HG02973 (cell line): Measurements from ENCODE around the gene PTGR3.

Source experiments
- ATAC-seq: cut with Tn5 transposase; IDR thresholded peaks from one replicate; pipeline ENCODE4 v1.9.1; 2021; ENCODE audit warnings: moderate library complexity; ENCODE audit not compliant: unreplicated experiment

PTGR3 gene

DNA sequence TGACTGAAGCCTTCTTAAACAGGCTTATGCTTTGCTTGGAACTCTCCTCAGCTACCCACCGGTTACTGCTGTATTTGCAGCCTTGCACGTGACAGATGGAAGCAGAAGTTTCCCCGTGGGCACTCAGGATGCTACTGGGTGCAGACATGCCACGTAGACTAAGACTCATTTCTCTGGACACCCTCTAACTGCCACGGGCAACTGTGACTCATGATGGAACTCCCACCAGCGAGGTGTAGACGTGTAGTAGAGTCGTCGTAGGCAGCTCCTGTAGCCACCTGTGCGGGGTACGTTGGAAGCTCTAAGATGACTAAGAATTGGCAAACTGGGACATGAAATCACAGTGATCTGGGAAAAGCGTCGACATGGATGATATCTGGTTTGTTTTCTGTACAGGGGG, 29.2 kb upstream of the PTGR3 start:
- ATAC-seq, result no peak

GRCh38 chr18:75235896-75236295, 27.0 kb upstream of the PTGR3 start:
- no peak for ATAC-seq

GRCh38 chr18:75234901-75235300, 26.0 kb upstream of the PTGR3 start:
- no peak for ATAC-seq

DNA sequence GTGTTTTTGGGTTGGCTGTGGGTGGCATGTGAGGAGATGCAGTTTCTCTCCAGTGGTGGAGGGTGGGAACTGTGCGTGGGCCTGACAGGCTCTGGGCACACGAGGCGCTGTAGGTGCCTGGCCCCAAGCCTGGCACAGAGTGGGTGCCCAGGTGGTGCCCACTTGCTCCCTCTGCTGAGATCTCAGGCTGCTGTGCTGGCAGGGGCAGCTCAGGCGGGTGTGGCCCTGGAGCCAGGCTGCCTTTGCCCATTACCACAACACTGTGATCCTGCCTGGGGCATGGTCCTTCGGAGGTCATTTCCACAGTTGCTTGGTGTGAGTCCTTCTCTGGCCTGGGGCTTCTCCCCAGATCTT, 22.1 kb upstream of the PTGR3 start:
- no peak for ATAC-seq

- ATAC-seq, result no peak
Observed at GRCh38 chr18:75230163-75231052, 21.5 kb upstream of the PTGR3 start.

GRCh38 chr18:75229437-75229836, 20.5 kb upstream of the PTGR3 start:
- ATAC-seq, result no peak

GRCh38 chr18:75228967-75229366, 20.0 kb upstream of the PTGR3 start:
- no peak for ATAC-seq

DNA sequence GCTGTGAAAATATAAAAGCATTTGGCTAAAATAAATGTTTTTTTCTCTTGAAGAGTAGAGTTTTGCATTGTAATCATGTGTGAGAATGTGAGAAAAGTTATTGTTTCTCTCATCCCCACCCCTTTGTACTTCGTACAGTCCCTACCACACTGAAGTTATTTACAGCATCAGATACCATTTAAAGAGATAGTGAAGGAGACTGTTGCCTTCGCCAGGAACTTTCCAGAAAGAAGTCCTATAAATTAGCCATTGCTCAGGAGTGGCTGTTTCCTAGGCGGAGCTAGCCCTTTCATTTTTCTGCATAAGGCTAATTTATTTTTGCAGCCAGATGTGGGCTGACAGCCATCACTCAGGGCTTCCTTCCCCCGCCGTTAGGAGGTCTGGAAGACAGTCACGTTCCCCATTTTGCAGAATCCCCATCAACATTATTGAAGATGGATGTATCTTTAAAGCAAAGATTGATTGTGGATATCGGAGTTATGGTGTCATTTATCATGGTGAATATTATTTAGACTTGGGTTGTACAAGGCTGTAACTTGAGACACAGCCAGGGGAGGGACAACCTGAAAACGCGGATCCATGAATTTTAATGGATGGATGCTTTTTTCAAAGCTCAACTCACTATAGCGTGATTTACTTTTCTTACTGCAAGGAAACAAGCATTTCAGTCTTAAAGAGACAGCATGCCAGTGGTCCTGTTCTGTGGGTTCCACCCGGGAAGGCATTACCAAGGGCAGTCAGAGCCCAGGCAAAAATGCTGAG, 18.8 kb upstream of the PTGR3 start:
- ATAC-seq, result no peak

DNA sequence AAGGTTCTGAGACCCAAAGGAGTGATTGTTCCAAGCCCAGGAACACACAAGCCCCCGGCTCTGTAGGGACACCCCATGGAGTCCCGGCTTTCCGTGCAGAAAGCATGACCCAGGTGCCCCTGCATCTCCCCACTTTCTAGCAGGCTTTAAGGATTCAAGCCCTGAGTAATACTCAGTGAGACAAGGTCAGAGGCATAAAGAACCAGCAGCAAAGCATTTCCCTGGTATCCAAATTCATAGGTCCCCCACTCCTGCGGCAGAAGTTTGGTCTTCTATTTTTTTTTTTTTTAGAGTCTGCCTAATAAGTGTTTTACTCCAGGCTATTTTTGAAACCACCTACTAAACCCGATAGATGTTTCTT, 18.0 kb upstream of the PTGR3 start:
- no peak for ATAC-seq

- ATAC-seq, result no peak
Observed at GRCh38 chr18:75226286-75226955, 17.5 kb upstream of the PTGR3 start.

GRCh38 chr18:75223687-75224347, 14.9 kb upstream of the PTGR3 start:
- ATAC-seq, result no peak

GRCh38 chr18:75222407-75222806, 13.5 kb upstream of the PTGR3 start:
- no peak for ATAC-seq

- no peak for ATAC-seq
Observed at GRCh38 chr18:75221897-75222296, 13.0 kb upstream of the PTGR3 start.

DNA sequence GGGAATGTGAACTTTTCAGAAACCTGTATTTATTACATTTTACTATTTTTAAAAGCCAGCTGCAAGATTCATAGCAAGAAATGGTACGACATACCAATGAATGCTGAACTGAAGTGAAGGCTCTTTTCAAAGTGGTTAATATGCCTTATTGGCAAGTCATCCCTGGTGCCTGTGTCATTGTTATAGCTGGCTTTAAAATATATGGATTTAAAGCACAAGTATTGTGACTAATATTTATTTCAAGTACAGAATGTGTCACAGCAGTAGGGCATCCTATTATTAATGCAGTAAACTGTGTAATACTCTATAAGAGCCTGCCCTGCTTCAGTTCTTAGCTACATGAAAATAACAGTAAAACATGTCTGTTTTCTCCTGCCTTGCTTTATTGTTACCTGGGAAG, 12.5 kb upstream of the PTGR3 start:
- no peak for ATAC-seq

DNA sequence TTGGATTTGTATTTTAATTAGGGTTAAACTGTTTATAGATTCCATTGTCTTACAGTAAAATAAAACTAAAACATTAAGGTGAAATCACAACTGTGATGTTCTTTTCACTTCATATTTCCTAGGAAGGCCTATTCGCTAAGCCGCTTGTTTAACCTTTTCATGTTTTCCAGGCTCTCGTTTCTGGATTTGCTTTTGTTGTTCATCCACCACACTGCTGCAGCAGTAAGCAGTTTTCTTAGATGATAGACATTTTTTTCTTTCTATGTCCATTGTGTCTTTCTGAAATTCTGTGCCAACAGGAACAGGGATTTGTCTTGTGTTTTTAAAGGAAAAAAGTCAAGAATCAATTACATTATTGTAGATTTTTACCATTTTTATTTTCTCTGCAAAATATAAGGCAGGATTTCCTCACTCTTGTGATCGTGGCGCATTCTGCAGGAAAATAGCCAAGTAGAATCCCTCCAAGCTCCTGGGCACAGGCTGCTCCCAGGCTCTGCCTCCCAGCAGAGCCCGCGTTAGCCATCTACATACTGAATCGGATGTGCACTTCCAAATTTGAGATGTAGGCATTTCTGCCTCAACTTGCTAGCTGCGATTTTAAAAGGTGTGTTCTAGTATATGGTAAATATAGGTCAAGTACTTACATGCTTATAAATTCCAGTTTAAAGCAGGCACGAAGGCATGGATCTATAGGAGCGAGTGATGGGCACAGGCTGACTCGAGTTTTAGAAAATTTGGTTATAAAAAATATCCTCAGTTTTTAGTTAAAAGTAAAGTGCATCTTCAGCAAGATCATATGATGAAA, 11.8 kb upstream of the PTGR3 start:
- no peak for ATAC-seq

DNA sequence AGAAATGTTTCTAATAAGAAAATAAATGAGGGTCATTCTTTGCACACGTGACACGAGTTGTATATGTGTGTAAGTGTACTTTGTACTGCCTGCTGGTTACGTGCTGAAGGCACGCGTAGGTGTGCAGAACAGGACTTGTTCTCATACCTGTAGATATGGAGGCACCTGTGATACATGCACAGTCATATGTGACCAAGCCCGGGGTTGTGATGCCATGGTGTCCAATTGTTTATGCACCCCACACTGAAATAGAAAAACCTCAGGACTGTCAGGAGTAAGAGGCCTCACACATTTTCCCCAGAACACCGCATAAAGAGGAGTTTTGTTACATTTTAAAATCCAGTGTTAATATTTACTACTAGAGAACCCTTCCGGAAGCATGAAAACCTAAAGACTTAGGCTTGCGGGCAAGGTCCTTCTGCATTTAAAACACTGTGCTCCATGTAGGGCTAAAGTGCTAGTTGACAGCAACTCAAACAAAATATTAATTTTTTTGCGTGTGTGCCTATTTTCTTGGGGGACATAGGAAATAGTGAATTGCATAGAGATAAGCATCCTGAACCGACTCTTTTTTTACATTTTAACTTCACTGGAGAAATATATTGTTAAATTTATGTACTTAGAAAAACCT, 10.9 kb upstream of the PTGR3 start:
- no peak for ATAC-seq

- ATAC-seq, result no peak
Observed at GRCh38 chr18:75218065-75218923, 9.4 kb upstream of the PTGR3 start.

DNA sequence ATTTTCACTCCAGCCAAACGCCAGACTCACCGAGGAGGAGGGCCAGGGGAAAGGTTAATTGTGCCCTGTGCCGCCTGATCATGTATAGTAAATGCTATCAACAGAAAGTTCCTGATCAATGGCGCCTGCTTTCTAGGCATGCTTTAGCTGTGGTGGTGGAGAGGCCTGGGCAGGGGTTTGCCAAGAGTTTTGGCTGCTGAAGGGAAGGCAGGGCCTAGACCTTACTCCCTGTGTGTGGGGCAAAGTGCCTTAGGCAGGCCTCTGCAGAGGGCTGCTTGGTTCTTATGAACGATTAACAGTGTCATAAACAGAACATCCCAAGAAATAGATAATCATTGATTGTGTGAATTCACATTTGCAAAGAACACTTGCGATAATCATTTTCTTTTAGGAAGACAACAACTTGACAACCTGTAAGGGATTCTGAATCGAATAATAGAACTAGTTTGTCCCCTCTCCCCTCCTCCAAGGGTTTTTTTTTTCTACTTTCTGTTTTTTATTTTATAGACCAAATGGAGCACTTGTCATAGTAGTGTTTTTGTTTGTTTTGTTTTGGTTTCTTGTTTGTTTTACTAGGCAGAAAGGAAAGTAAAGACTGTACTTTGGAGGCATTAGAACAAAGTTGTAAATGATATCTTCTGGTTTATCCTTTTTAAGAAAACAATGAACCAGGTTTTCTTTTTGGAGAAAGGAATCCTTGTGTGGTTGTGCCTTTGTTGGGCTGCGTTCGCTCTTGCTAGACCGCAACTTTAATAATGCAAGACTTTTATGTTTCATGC, 8.2 kb upstream of the PTGR3 start:
- no peak for ATAC-seq
